ENCODE results near the gene BMP2K. TPM values are rescaled to one million over a fixed set of nuclear protein-coding genes. Genes with fewer than 3 reads are reported as not detected.

The BMP2K gene
- total and polyA plus RNA-seq, 4 donors, result 4.4 to 138 (median 19.3) TPM

GRCh38 chr4:78902298-78902697 is 126.1 kb downstream of the BMP2K start:
- no peaks in the 10 kb centered on the region for H3K27me3 ChIP-seq (ENCODE audit: control insufficient read depth in 4 of 4, insufficient read depth in 4 of 4, low read length in 3 of 4)
- H3K4me3 ChIP-seq (ENCODE audit: low read depth in 1 of 3, low read length in 3 of 3), result no peak overlapping the region
- 75% methylated on average over 1 of the region's 1 CpG for WGBS
- H3K4me1 ChIP-seq (ENCODE audit: control insufficient read depth in 4 of 4, insufficient read depth in 4 of 4, low read length in 3 of 4), result no peaks in the 10 kb centered on the region
- DNase-seq (ENCODE audit: low spot score), result no peak
- H3K9ac ChIP-seq (ENCODE audit: low read depth in 1 of 2, low read length in 2 of 2), result no peak overlapping the region
- no peak overlapping the region for H3K27ac ChIP-seq (ENCODE audit: low read depth in 1 of 2, low read length in 2 of 2)
- H3K36me3 ChIP-seq (ENCODE audit: control insufficient read depth in 4 of 4, insufficient read depth in 3 of 4, low read depth in 1 of 4, low read length in 3 of 4), result no peaks in the 10 kb centered on the region
- H3K9me3 ChIP-seq (ENCODE audit: control insufficient read depth in 4 of 4, low read length in 3 of 4), result no peaks in the 10 kb centered on the region
- TF ChIP-seq NR2F2 (IDR thresholded peaks at IDR 0.05), result no peak
- no peak for TF ChIP-seq TAF1 (conservative IDR thresholded peaks at IDR 0.05)
- TF ChIP-seq FOXA2 (IDR thresholded peaks at IDR 0.05), result no peak
- no peak for TF ChIP-seq GABPA (IDR thresholded peaks at IDR 0.05 in 1 of 2, conservative IDR thresholded peaks at IDR 0.05 in 1 of 2)

- Histone ChIP-seq H3K27me3 (ENCODE audit: control insufficient read depth in 4 of 4, insufficient read depth in 4 of 4, low read length in 3 of 4) (no peaks in the 10 kb centered on the region), H3K36me3 (ENCODE audit: control insufficient read depth in 4 of 4, insufficient read depth in 3 of 4, low read depth in 1 of 4, low read length in 3 of 4) (no peaks in the 10 kb centered on the region), H3K9me3 (ENCODE audit: control insufficient read depth in 4 of 4, low read length in 3 of 4) (no peaks in the 10 kb centered on the region), H3K9ac (ENCODE audit: low read depth in 1 of 2, low read length in 2 of 2) (no peak overlapping the region), H3K4me1 (ENCODE audit: control insufficient read depth in 4 of 4, insufficient read depth in 4 of 4, low read length in 3 of 4) (no peaks in the 10 kb centered on the region), H3K27ac (ENCODE audit: low read depth in 1 of 2, low read length in 2 of 2) (no peak overlapping the region), H3K4me3 (ENCODE audit: low read depth in 1 of 3, low read length in 3 of 3) (no peak overlapping the region)
- DNase-seq (ENCODE audit: low spot score), result no peak
- no peak for TF ChIP-seq TAF1 (conservative IDR thresholded peaks at IDR 0.05)
- no peak for TF ChIP-seq HNF4G (IDR thresholded peaks at IDR 0.05)
- TF ChIP-seq NR2F2 (IDR thresholded peaks at IDR 0.05), result no peak
- TF ChIP-seq SP1 (IDR thresholded peaks at IDR 0.05), result no peak
- TF ChIP-seq ZBTB33 (IDR thresholded peaks at IDR 0.05), result no peak
- no peak for TF ChIP-seq RXRA (IDR thresholded peaks at IDR 0.05)
- TF ChIP-seq HNF4A (conservative IDR thresholded peaks at IDR 0.05), result no peak
- no peak for TF ChIP-seq YY1 (IDR thresholded peaks at IDR 0.05)
- no peak for TF ChIP-seq REST (IDR thresholded peaks at IDR 0.05)
- no peak for TF ChIP-seq FOXA1 (IDR thresholded peaks at IDR 0.05)
- TF ChIP-seq CTCF (IDR thresholded peaks at IDR 0.05; ENCODE audit: low read depth, low read length, missing input control), result no peak
- TF ChIP-seq ATF3 (IDR thresholded peaks at IDR 0.05), result no peak
- no peak for TF ChIP-seq RAD21 (IDR thresholded peaks at IDR 0.05)
- TF ChIP-seq MAX (IDR thresholded peaks at IDR 0.05), result no peak
- WGBS, result 85% methylated on average over 1 of the region's 1 CpG
Measured at GRCh38 chr4:78904143-78904542, 128.0 kb downstream of the BMP2K start.
